Measurements from ENCODE around the gene ABI1. TPM values are rescaled to one million over a fixed set of nuclear protein-coding genes. Genes with fewer than 3 reads are reported as not detected.
A peak's percentile ranks its signal among the peaks of the same experiment; 100 is the strongest.

Gene ABI1
- total RNA-seq, 1 experiment from 2014 or later: 79.8 TPM

DNA sequence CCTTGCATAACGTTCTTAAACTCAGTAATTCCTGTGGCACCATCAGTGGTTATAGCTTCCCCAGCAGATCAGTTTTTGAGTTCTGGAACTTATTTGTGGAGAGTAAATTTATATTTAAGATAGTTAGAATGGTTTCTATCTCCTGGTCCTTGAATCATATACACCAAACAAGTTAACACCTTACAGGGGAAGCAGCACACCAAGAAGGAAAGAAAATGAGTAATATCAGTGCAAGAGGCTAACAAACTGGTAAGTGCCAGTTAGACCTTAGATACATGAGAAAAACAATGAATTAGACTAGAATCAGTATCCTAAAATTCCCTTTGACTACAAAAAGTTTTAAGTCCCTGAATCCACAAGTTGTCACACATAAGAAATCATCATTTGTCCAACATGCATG lies 54.2 kb downstream of the ABI1 start:
- Histone ChIP-seq H3K27ac (ENCODE audit: low read length) (peak overlapping the region; percentile 48), H3K9ac (ENCODE audit: low read length) (no peak overlapping the region), H3K36me3 (ENCODE audit: insufficient read depth, low read length) (no peaks in the 10 kb centered on the region), H3K4me2 (ENCODE audit: low read depth, low read length, poor library complexity, severe bottlenecking) (peak overlapping the region; percentile 37), H3K9me3 (ENCODE audit: low read length) (no peaks in the 10 kb centered on the region), H2AFZ (ENCODE audit: low read length) (no peak overlapping the region), H4K20me1 (ENCODE audit: insufficient read depth, low read depth, low read length) (no peaks in the 10 kb centered on the region), H3K27me3 (ENCODE audit: low read length) (no peaks in the 10 kb centered on the region), H3K79me2 (ENCODE audit: low read length) (peaks cover 96% of the 10 kb centered on the region), H3K4me3 (ENCODE audit: low read length) (no peak overlapping the region), H3K9me2 (replicated peaks; ENCODE audit: insufficient read depth, low read length) (no peaks in the 10 kb centered on the region), H3K4me1 (ENCODE audit: low read length) (peaks cover 51% of the 10 kb centered on the region)
- DNase-seq: no peak

DNA sequence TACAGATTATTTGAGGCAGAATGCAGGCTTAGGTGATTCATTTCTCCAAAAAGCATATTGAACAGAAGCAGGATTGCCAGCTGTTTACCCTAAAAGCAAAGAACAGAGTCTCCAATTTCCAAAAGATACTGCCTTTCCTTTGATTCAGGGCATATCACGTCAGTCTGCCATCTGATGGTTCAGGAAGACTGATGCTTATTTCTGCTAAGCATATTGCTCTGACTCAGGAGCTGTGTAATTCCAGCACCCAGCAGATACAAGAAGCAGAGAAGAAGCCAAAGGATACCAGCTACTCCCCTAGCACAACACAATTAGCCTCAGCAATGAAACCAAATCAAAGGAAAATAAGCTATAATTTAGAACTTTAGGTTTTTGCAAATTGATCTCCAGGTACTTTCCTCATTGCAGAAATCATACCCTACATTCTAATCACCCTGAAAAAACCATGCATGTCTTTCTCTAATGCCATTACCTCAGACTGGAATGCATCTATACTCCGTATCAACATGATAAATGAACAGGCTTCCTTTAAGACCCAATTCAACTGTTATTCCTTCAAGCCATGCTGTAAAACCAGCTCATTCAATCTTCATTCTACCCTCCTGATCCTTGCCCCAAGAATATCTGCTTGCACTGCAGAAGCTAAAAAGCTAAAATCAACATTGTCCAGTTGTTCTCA lies 55.1 kb downstream of the ABI1 start:
- Histone ChIP-seq H3K79me2 (ENCODE audit: low read length) (peaks cover 98% of the 10 kb centered on the region), H3K27ac (ENCODE audit: low read length) (peak overlapping the region; percentile 48), H3K4me3 (ENCODE audit: low read length) (no peak overlapping the region)

DNA sequence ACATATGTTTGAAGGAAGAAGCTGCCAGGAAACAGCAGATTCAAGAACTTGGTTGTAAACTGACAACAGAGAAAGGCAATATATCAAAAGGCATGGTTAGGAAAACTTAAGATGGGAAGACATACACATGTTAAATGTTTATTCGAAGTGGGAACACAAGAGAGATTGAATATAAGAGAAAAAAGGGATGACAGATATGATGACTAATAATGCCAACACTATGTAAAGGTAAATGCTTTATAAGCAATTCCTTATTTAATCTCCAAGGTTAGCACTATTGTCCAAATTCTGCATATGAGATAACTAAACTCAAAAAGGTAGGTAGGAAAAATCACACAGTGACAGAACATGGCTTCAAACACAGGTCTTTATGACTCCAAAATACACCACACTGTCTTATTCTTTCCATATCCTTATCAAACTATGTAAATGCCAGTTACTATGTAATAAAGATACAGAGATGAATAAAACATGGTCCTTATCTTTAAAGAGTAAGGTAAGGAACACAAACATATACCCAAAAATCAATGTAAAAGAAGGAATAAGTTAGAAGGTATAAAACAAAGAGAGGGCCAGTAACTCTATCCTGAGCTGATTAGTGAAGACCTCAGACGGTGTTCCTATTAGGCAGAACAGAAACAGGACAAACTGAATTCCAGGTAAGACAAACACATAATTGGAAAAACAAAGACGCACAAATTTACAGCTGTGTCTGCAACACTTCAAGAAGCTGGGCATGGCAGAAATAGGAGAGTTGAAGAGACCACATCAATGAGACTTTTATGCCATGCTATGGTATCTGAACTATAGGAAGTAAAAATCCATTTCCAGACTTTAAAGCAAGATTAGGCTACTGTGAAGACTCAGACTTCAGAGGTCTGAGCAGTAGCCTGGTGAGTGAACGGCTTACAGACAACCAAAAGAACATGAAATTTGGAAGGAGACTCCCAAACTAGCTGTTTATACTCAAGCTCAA lies 56.1 kb downstream of the ABI1 start:
- H3K27ac ChIP-seq (ENCODE audit: low read length): peak overlapping the region; percentile 48
- peaks cover 98% of the 10 kb centered on the region for H3K79me2 ChIP-seq (ENCODE audit: low read length)
- H3K4me2 ChIP-seq (ENCODE audit: low read depth, low read length, poor library complexity, severe bottlenecking): no peak overlapping the region

More for the DNA sequence above, 55.1 kb downstream of the ABI1 start:
- DNase-seq: no peak
- H2AFZ ChIP-seq (ENCODE audit: low read length): no peak overlapping the region
- 0 out of 2 replicates have a peak overlapping the region, but pooled peaks have one; percentile 3 for H3K9ac ChIP-seq (ENCODE audit: low read length)
- peaks cover 59% of the 10 kb centered on the region for H3K4me1 ChIP-seq (ENCODE audit: low read length)
- no peaks in the 10 kb centered on the region for H4K20me1 ChIP-seq (ENCODE audit: insufficient read depth, low read depth, low read length)
- H3K4me2 ChIP-seq (ENCODE audit: low read depth, low read length, poor library complexity, severe bottlenecking): peak overlapping the region; percentile 37
- H3K9me3 ChIP-seq (ENCODE audit: low read length): no peaks in the 10 kb centered on the region
- H3K9me2 ChIP-seq (replicated peaks; ENCODE audit: insufficient read depth, low read length): no peaks in the 10 kb centered on the region
- no peaks in the 10 kb centered on the region for H3K27me3 ChIP-seq (ENCODE audit: low read length)
- no peaks in the 10 kb centered on the region for H3K36me3 ChIP-seq (ENCODE audit: insufficient read depth, low read length)

DNA sequence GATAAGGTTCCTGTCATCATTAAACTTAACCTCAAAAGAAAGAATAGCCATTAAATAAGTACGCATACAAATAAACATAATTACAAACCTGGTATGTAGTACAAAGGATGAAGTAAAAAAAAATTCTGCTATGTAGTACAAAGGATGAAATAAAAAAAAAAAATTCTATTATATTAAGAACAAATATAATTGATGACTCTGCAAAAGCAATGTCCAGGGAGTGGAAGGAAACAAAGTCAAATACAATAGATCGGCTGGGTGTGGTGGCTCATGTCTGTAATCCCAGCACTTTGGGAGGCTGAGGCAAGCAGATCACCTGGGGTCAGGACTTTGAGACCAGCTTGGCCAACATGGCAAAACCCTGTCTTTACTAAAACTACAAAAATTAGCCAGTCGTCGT lies 56.9 kb downstream of the ABI1 start:
- no peak overlapping the region for H3K9ac ChIP-seq (ENCODE audit: low read length)
- no peak overlapping the region for H3K4me3 ChIP-seq (ENCODE audit: low read length)
- DNase-seq: no peak
- H3K27me3 ChIP-seq (ENCODE audit: low read length): no peaks in the 10 kb centered on the region
- H3K9me2 ChIP-seq (replicated peaks; ENCODE audit: insufficient read depth, low read length): no peaks in the 10 kb centered on the region
- H3K36me3 ChIP-seq (ENCODE audit: insufficient read depth, low read length): no peaks in the 10 kb centered on the region
- peaks cover 98% of the 10 kb centered on the region for H3K79me2 ChIP-seq (ENCODE audit: low read length)
- H3K4me1 ChIP-seq (ENCODE audit: low read length): peaks cover 78% of the 10 kb centered on the region
- H4K20me1 ChIP-seq (ENCODE audit: insufficient read depth, low read depth, low read length): no peaks in the 10 kb centered on the region
- H3K4me2 ChIP-seq (ENCODE audit: low read depth, low read length, poor library complexity, severe bottlenecking): no peak overlapping the region
- H2AFZ ChIP-seq (ENCODE audit: low read length): no peak overlapping the region
- H3K27ac ChIP-seq (ENCODE audit: low read length): peak overlapping the region; percentile 63; the same call in 1 of the 2 replicates
- H3K9me3 ChIP-seq (ENCODE audit: low read length): no peaks in the 10 kb centered on the region

More for the DNA sequence above, 56.1 kb downstream of the ABI1 start:
- Histone ChIP-seq H3K9me3 (ENCODE audit: low read length) (no peaks in the 10 kb centered on the region), H3K9ac (ENCODE audit: low read length) (no peak overlapping the region), H3K36me3 (ENCODE audit: insufficient read depth, low read length) (no peaks in the 10 kb centered on the region), H3K4me3 (ENCODE audit: low read length) (no peak overlapping the region), H3K4me1 (ENCODE audit: low read length) (peaks cover 69% of the 10 kb centered on the region), H4K20me1 (ENCODE audit: insufficient read depth, low read depth, low read length) (no peaks in the 10 kb centered on the region), H2AFZ (ENCODE audit: low read length) (no peak overlapping the region), H3K9me2 (replicated peaks; ENCODE audit: insufficient read depth, low read length) (no peaks in the 10 kb centered on the region), H3K27me3 (ENCODE audit: low read length) (no peaks in the 10 kb centered on the region)
- DNase-seq: no peak

DNA sequence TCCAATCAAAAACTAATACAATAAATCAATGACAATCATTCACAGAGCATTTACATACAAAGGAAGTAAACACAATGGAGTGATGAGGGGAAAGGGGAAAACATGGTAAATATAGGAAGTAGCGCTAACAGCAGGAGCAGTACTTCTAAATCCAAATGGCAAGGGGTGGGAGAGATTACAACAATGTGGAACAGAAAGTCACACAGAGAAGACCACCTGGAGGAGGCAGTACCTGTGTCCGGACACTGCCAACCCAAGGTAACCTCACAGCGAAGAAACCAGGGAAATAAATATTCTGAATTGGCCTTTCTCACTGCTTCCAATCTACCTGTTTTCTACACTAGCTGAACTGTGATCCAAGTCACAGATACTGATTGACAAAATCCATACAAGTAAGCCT lies 58.2 kb downstream of the ABI1 start:
- no peak for DNase-seq
- Histone ChIP-seq H3K4me3 (ENCODE audit: low read length) (no peak overlapping the region), H3K9ac (ENCODE audit: low read length) (no peak overlapping the region), H3K36me3 (ENCODE audit: insufficient read depth, low read length) (no peaks in the 10 kb centered on the region), H3K79me2 (ENCODE audit: low read length) (peaks cover 98% of the 10 kb centered on the region), H3K27ac (ENCODE audit: low read length) (peak overlapping the region; percentile 63), H3K4me2 (ENCODE audit: low read depth, low read length, poor library complexity, severe bottlenecking) (no peak overlapping the region), H3K9me2 (replicated peaks; ENCODE audit: insufficient read depth, low read length) (no peaks in the 10 kb centered on the region), H2AFZ (ENCODE audit: low read length) (no peak overlapping the region), H3K9me3 (ENCODE audit: low read length) (no peaks in the 10 kb centered on the region), H3K4me1 (ENCODE audit: low read length) (peaks cover 91% of the 10 kb centered on the region), H4K20me1 (ENCODE audit: insufficient read depth, low read depth, low read length) (no peaks in the 10 kb centered on the region), H3K27me3 (ENCODE audit: low read length) (no peaks in the 10 kb centered on the region)

DNA sequence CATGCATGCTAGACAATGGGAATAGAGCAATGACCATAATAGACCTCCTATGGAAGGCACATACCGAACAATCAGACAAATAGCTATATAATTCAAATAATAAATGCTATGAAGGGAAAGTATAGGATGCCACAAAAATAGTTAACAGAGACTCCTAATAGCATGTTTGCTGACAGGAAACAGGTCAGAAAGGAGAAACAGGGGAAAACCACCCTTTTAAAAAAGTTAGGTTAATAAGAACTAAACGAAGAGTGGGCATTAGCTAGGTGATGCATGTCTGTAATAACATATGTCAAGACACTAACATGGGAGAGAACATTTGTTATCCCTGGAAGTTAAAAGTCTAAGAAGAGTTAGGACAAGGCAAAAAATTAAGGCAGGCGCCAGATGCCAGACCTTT lies 58.9 kb downstream of the ABI1 start:
- Histone ChIP-seq H3K9me2 (replicated peaks; ENCODE audit: insufficient read depth, low read length) (no peaks in the 10 kb centered on the region), H2AFZ (ENCODE audit: low read length) (no peak overlapping the region), H3K27ac (ENCODE audit: low read length) (peak overlapping the region; percentile 63), H3K36me3 (ENCODE audit: insufficient read depth, low read length) (no peaks in the 10 kb centered on the region), H3K9me3 (ENCODE audit: low read length) (no peaks in the 10 kb centered on the region), H3K79me2 (ENCODE audit: low read length) (peaks cover 98% of the 10 kb centered on the region), H4K20me1 (ENCODE audit: insufficient read depth, low read depth, low read length) (no peaks in the 10 kb centered on the region), H3K4me1 (ENCODE audit: low read length) (peaks cover 95% of the 10 kb centered on the region), H3K4me2 (ENCODE audit: low read depth, low read length, poor library complexity, severe bottlenecking) (no peak overlapping the region), H3K27me3 (ENCODE audit: low read length) (no peaks in the 10 kb centered on the region), H3K4me3 (ENCODE audit: low read length) (no peak overlapping the region), H3K9ac (ENCODE audit: low read length) (no peak overlapping the region)
- DNase-seq: no peak

DNA sequence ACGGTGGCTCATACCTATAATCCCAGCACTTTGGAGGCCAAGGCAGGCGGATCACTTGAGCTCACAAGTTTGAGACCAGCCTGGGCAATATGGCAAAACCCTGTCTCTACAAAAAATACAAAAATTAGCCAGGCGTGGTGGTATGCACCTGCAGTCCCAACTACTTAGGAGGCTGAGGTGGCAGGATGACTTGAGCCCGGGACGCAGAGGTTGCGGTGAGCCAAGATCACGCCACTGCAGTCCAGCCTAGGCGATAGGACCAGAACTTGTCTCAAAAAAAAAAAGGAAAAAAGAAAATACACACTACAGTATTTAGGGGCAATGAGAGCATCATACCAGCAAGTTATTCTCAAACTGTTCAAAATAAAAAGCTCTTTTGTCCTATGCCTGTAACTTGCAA lies 59.5 kb downstream of the ABI1 start:
- no peak overlapping the region for H2AFZ ChIP-seq (ENCODE audit: low read length)
- no peaks in the 10 kb centered on the region for H4K20me1 ChIP-seq (ENCODE audit: insufficient read depth, low read depth, low read length)
- peak overlapping the region; percentile 63 for H3K27ac ChIP-seq (ENCODE audit: low read length)
- no peak for DNase-seq
- no peaks in the 10 kb centered on the region for H3K9me2 ChIP-seq (replicated peaks; ENCODE audit: insufficient read depth, low read length)
- peaks cover 98% of the 10 kb centered on the region for H3K79me2 ChIP-seq (ENCODE audit: low read length)
- H3K9me3 ChIP-seq (ENCODE audit: low read length): no peaks in the 10 kb centered on the region
- H3K36me3 ChIP-seq (ENCODE audit: insufficient read depth, low read length): no peaks in the 10 kb centered on the region
- no peak overlapping the region for H3K9ac ChIP-seq (ENCODE audit: low read length)
- H3K4me3 ChIP-seq (ENCODE audit: low read length): no peak overlapping the region
- H3K4me2 ChIP-seq (ENCODE audit: low read depth, low read length, poor library complexity, severe bottlenecking): no peak overlapping the region
- H3K4me1 ChIP-seq (ENCODE audit: low read length): peaks cover 93% of the 10 kb centered on the region
- H3K27me3 ChIP-seq (ENCODE audit: low read length): no peaks in the 10 kb centered on the region

DNA sequence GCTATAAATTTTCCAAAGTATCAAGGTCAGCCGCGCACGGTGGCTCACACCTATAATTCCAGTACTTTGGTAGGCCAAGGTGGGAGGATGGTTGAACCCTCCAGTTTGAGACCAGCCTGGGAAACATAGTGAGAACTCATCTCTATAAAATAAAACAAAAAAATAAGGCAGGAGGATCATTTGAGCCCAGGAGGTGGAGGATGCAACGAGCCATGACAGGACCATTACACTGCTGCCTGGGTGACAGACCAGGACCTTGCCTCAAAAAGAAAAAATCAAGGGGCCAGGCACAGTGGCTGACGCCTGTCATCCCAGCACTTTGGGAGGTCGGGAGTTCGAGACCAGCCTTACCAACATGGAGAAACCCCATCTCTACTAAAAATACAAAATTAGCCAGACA lies 60.3 kb downstream of the ABI1 start:
- 0 out of 2 replicates have a peak overlapping the region, but pooled peaks have one; percentile 6 for H3K4me3 ChIP-seq (ENCODE audit: low read length)
- peak overlapping the region; percentile 45 for H3K4me2 ChIP-seq (ENCODE audit: low read depth, low read length, poor library complexity, severe bottlenecking)
- no peak for DNase-seq
- H3K4me1 ChIP-seq (ENCODE audit: low read length): peaks cover 92% of the 10 kb centered on the region
- H4K20me1 ChIP-seq (ENCODE audit: insufficient read depth, low read depth, low read length): no peaks in the 10 kb centered on the region
- H3K9me3 ChIP-seq (ENCODE audit: low read length): no peaks in the 10 kb centered on the region
- H3K27ac ChIP-seq (ENCODE audit: low read length): peak overlapping the region; percentile 92
- 0 out of 2 replicates have a peak, but pooled peaks cover 4% of the 10 kb centered on the region for H3K36me3 ChIP-seq (ENCODE audit: insufficient read depth, low read length)
- peaks cover 98% of the 10 kb centered on the region for H3K79me2 ChIP-seq (ENCODE audit: low read length)
- no peaks in the 10 kb centered on the region for H3K27me3 ChIP-seq (ENCODE audit: low read length)
- H2AFZ ChIP-seq (ENCODE audit: low read length): no peak overlapping the region
- H3K9me2 ChIP-seq (replicated peaks; ENCODE audit: insufficient read depth, low read length): no peaks in the 10 kb centered on the region
- no peak overlapping the region for H3K9ac ChIP-seq (ENCODE audit: low read length)

All from Karpas-422 (cell line).